ENCODE measurements around the gene SYF2. TPM values are rescaled to one million over a fixed set of nuclear protein-coding genes. Genes with fewer than 3 reads are reported as not detected.
"Not testable (repeated sequence)": the region's sequence is repeated elsewhere in the genome, so short reads cannot be mapped to it uniquely, and the experiment has no call there.

SYF2 gene
- total and polyA plus RNA-seq, 4 experiments from 2014 or later, result 64.3 to 111 (median 74.9) TPM

GRCh38 chr1:25193229-25193628 lies 39.1 kb downstream of the SYF2 start:
- H3K27me3 Mint-ChIP-seq, result peaks cover 4 to 6% of the 10 kb centered on the region in 2 donors
- H3K9me3 ChIP-seq (ENCODE audit: control insufficient read depth in 1 of 2, low read length in 2 of 2), result no peaks in the 10 kb centered on the region
- H3K4me3 Mint-ChIP-seq, result no peak overlapping the region
- peak overlapping the region in 1 of 7 donors; percentile 31 for H3K27ac Mint-ChIP-seq
- peaks cover 3 to 9% (median 6%) of the 10 kb centered on the region in 4 donors for H3K4me1 Mint-ChIP-seq
- no peaks in the 10 kb centered on the region for H3K4me1 ChIP-seq (ENCODE audit: insufficient read depth, low read length)
- H3K36me3 ChIP-seq (ENCODE audit: insufficient read depth, low read length), result no peaks in the 10 kb centered on the region
- no peak overlapping the region for H3K4me3 ChIP-seq (ENCODE audit: low read length in 2 of 2)
- H3K27ac ChIP-seq (ENCODE audit: low read depth, low read length), result no peak overlapping the region
- intact Hi-C loops (cut with micrococcal nuclease), result no loop called here
- no peak for DNase-seq
- no peaks in the 10 kb centered on the region for H3K27me3 ChIP-seq (ENCODE audit: insufficient read depth, low read length)
- no peaks in the 10 kb centered on the region for H3K36me3 Mint-ChIP-seq
- CTCF ChIA-PET (ENCODE audit: partially characterized antibody), result interaction anchor here (0.8 to 1.1 kb wide), 2 partner anchors 9 to 12 kb away, joined by 3 to 5 read pairs; no protein-coding TSS in a partner anchor
- H3K9me3 Mint-ChIP-seq, result no peaks in the 10 kb centered on the region
- POLR2A ChIA-PET (ENCODE audit: partially characterized antibody), result no interaction called here

- CTCF ChIA-PET (ENCODE audit: partially characterized antibody), result interaction anchor here (0.8 kb wide), 1 partner anchor 11 kb away, joined by 3 read pairs; no protein-coding TSS in a partner anchor
- no peak for DNase-seq
- H3K4me1 Mint-ChIP-seq, result peaks cover 0 to 3% (median 1%) of the 10 kb centered on the region in 4 donors
- no peak overlapping the region for H3K27ac Mint-ChIP-seq
- no peak overlapping the region for H3K27ac ChIP-seq (ENCODE audit: low read depth, low read length)
- H3K36me3 Mint-ChIP-seq, result no peaks in the 10 kb centered on the region
- no peaks in the 10 kb centered on the region for H3K9me3 Mint-ChIP-seq
- H3K27me3 ChIP-seq (ENCODE audit: insufficient read depth, low read length), result no peaks in the 10 kb centered on the region
- no peak overlapping the region for H3K4me3 ChIP-seq (ENCODE audit: low read length in 2 of 2)
- no peak overlapping the region for H3K4me3 Mint-ChIP-seq
- H3K27me3 Mint-ChIP-seq, result peaks cover 4 to 6% of the 10 kb centered on the region in 2 donors
- H3K4me1 ChIP-seq (ENCODE audit: insufficient read depth, low read length), result no peaks in the 10 kb centered on the region
- no peaks in the 10 kb centered on the region for H3K9me3 ChIP-seq (ENCODE audit: control insufficient read depth in 1 of 2, low read length in 2 of 2)
- no peaks in the 10 kb centered on the region for H3K36me3 ChIP-seq (ENCODE audit: insufficient read depth, low read length)
- POLR2A ChIA-PET (ENCODE audit: partially characterized antibody), result no interaction called here
- intact Hi-C loops (cut with micrococcal nuclease), result no loop called here
Observed at GRCh38 chr1:25192154-25192553, 40.1 kb downstream of the SYF2 start.

- H3K36me3 ChIP-seq (ENCODE audit: insufficient read depth, low read length), result no peaks in the 10 kb centered on the region
- H3K27me3 ChIP-seq (ENCODE audit: insufficient read depth, low read length), result no peaks in the 10 kb centered on the region
- H3K4me1 ChIP-seq (ENCODE audit: insufficient read depth, low read length), result no peaks in the 10 kb centered on the region
- Mint-ChIP-seq H3K9me3 (no peaks in the 10 kb centered on the region), H3K4me1 (peaks cover 0 to 3% (median 0%) of the 10 kb centered on the region in 4 donors), H3K36me3 (no peaks in the 10 kb centered on the region), H3K4me3 (no peak overlapping the region), H3K27me3 (peaks cover 4 to 6% of the 10 kb centered on the region in 2 donors), H3K27ac (no peak overlapping the region)
- ChIA-PET CTCF (ENCODE audit: partially characterized antibody) (interaction anchor here (1.7 kb wide), 1 partner anchor 14 kb away, joined by 7 read pairs; no protein-coding TSS in a partner anchor), POLR2A (ENCODE audit: partially characterized antibody) (no interaction called here)
- DNase-seq, result no peak
- H3K4me3 ChIP-seq (ENCODE audit: low read length in 2 of 2), result no peak overlapping the region
- no peak overlapping the region for H3K27ac ChIP-seq (ENCODE audit: low read depth, low read length)
- intact Hi-C loops (cut with micrococcal nuclease), result no loop called here
- H3K9me3 ChIP-seq (ENCODE audit: control insufficient read depth in 1 of 2, low read length in 2 of 2), result no peaks in the 10 kb centered on the region
Observed at GRCh38 chr1:25190260-25190659, 42.0 kb downstream of the SYF2 start.

GRCh38 chr1:25187904-25188303 lies 44.4 kb downstream of the SYF2 start:
- H3K36me3 ChIP-seq (ENCODE audit: insufficient read depth, low read length); CTCF ChIA-PET (ENCODE audit: partially characterized antibody); H3K27me3 ChIP-seq (ENCODE audit: insufficient read depth, low read length); H3K9me3 Mint-ChIP-seq; H3K4me1 Mint-ChIP-seq; H3K4me3 ChIP-seq (ENCODE audit: low read length in 2 of 2); H3K4me1 ChIP-seq (ENCODE audit: insufficient read depth, low read length); H3K36me3 Mint-ChIP-seq; H3K27me3 Mint-ChIP-seq; intact Hi-C loops (cut with micrococcal nuclease); H3K27ac ChIP-seq (ENCODE audit: low read depth, low read length); H3K27ac Mint-ChIP-seq; POLR2A ChIA-PET (ENCODE audit: partially characterized antibody); H3K4me3 Mint-ChIP-seq; H3K9me3 ChIP-seq (ENCODE audit: control insufficient read depth in 1 of 2, low read length in 2 of 2); DNase-seq: not testable (repeated sequence)

- Histone ChIP-seq H3K27ac (ENCODE audit: low read depth, low read length) (no peak overlapping the region), H3K4me3 (ENCODE audit: low read length in 2 of 2) (no peak overlapping the region), H3K4me1 (ENCODE audit: insufficient read depth, low read length) (no peaks in the 10 kb centered on the region), H3K36me3 (ENCODE audit: insufficient read depth, low read length) (no peaks in the 10 kb centered on the region), H3K27me3 (ENCODE audit: insufficient read depth, low read length) (no peaks in the 10 kb centered on the region), H3K9me3 (ENCODE audit: control insufficient read depth in 1 of 2, low read length in 2 of 2) (no peaks in the 10 kb centered on the region)
- CTCF ChIA-PET (ENCODE audit: partially characterized antibody), result no interaction called here
- Mint-ChIP-seq H3K4me1 (no peaks in the 10 kb centered on the region), H3K9me3 (no peaks in the 10 kb centered on the region), H3K36me3 (no peaks in the 10 kb centered on the region), H3K27me3 (peaks cover 0 to 2% of the 10 kb centered on the region in 2 donors), H3K4me3 (no peak overlapping the region), H3K27ac (no peak overlapping the region)
- DNase-seq, result no peak
- intact Hi-C loops (cut with micrococcal nuclease), result no loop called here
- POLR2A ChIA-PET (ENCODE audit: partially characterized antibody), result no interaction called here
Observed at GRCh38 chr1:25187077-25187476, 45.2 kb downstream of the SYF2 start.

- Mint-ChIP-seq H3K9me3 (no peaks in the 10 kb centered on the region), H3K4me1 (no peaks in the 10 kb centered on the region), H3K27me3 (peaks cover 0 to 2% of the 10 kb centered on the region in 2 donors), H3K4me3 (no peak overlapping the region), H3K36me3 (no peaks in the 10 kb centered on the region), H3K27ac (no peak overlapping the region)
- no peak overlapping the region for H3K4me3 ChIP-seq (ENCODE audit: low read length in 2 of 2)
- no peaks in the 10 kb centered on the region for H3K9me3 ChIP-seq (ENCODE audit: control insufficient read depth in 1 of 2, low read length in 2 of 2)
- no peak overlapping the region for H3K27ac ChIP-seq (ENCODE audit: low read depth, low read length)
- intact Hi-C loops (cut with micrococcal nuclease), result no loop called here
- no peaks in the 10 kb centered on the region for H3K27me3 ChIP-seq (ENCODE audit: insufficient read depth, low read length)
- CTCF ChIA-PET (ENCODE audit: partially characterized antibody), result no interaction called here
- H3K36me3 ChIP-seq (ENCODE audit: insufficient read depth, low read length), result no peaks in the 10 kb centered on the region
- DNase-seq, result no peak
- POLR2A ChIA-PET (ENCODE audit: partially characterized antibody), result no interaction called here
- no peaks in the 10 kb centered on the region for H3K4me1 ChIP-seq (ENCODE audit: insufficient read depth, low read length)
Observed at GRCh38 chr1:25186161-25187007, 45.9 kb downstream of the SYF2 start.

GRCh38 chr1:25185409-25186160 lies 46.7 kb downstream of the SYF2 start:
- H3K4me1 ChIP-seq (ENCODE audit: insufficient read depth, low read length), result no peaks in the 10 kb centered on the region
- no peaks in the 10 kb centered on the region for H3K4me1 Mint-ChIP-seq
- H3K36me3 ChIP-seq (ENCODE audit: insufficient read depth, low read length), result no peaks in the 10 kb centered on the region
- H3K4me3 Mint-ChIP-seq, result no peak overlapping the region
- intact Hi-C loops (cut with micrococcal nuclease), result no loop called here
- peaks cover 0 to 2% of the 10 kb centered on the region in 2 donors for H3K27me3 Mint-ChIP-seq
- H3K36me3 Mint-ChIP-seq, result no peaks in the 10 kb centered on the region
- H3K9me3 ChIP-seq (ENCODE audit: control insufficient read depth in 1 of 2, low read length in 2 of 2), result no peaks in the 10 kb centered on the region
- no peak overlapping the region for H3K4me3 ChIP-seq (ENCODE audit: low read length in 2 of 2)
- H3K27ac Mint-ChIP-seq, result no peak overlapping the region
- H3K27me3 ChIP-seq (ENCODE audit: insufficient read depth, low read length), result no peaks in the 10 kb centered on the region
- no peak for DNase-seq
- no peaks in the 10 kb centered on the region for H3K9me3 Mint-ChIP-seq
- ChIA-PET POLR2A (ENCODE audit: partially characterized antibody) (no interaction called here), CTCF (ENCODE audit: partially characterized antibody) (no interaction called here)
- no peak overlapping the region for H3K27ac ChIP-seq (ENCODE audit: low read depth, low read length)
